ENCODE results near the gene NBPF20.

- TF ChIP-seq RAD21 (IDR thresholded peaks at IDR 0.05; ENCODE audit: low read length) (no peak), CHD2 (IDR thresholded peaks at IDR 0.05; ENCODE audit: low read length, partially characterized antibody) (no peak), SIN3A (IDR thresholded peaks at IDR 0.05; ENCODE audit: borderline replicate concordance, low read depth, low read length) (no peak), YY1 (IDR thresholded peaks at IDR 0.05; ENCODE audit: low read depth) (no peak)
Observed at GRCh38 chr1:145425436-145426029, at the start of gene NBPF20.

All from SK-N-SH (cell line).